DMS 273 treated with DMSO at 0.1 percent for 48 hours (cell line): Measurements from ENCODE around the gene LLGL2.
"Not testable (repeated sequence)": the region's sequence is repeated elsewhere in the genome, so short reads cannot be mapped to it uniquely, and the experiment has no call there.

Experiments
- DNase-seq: peaks from one replicate; lab custom pipeline; 2025; lab: John Stamatoyannopoulos, UW

LLGL2 gene

DNA sequence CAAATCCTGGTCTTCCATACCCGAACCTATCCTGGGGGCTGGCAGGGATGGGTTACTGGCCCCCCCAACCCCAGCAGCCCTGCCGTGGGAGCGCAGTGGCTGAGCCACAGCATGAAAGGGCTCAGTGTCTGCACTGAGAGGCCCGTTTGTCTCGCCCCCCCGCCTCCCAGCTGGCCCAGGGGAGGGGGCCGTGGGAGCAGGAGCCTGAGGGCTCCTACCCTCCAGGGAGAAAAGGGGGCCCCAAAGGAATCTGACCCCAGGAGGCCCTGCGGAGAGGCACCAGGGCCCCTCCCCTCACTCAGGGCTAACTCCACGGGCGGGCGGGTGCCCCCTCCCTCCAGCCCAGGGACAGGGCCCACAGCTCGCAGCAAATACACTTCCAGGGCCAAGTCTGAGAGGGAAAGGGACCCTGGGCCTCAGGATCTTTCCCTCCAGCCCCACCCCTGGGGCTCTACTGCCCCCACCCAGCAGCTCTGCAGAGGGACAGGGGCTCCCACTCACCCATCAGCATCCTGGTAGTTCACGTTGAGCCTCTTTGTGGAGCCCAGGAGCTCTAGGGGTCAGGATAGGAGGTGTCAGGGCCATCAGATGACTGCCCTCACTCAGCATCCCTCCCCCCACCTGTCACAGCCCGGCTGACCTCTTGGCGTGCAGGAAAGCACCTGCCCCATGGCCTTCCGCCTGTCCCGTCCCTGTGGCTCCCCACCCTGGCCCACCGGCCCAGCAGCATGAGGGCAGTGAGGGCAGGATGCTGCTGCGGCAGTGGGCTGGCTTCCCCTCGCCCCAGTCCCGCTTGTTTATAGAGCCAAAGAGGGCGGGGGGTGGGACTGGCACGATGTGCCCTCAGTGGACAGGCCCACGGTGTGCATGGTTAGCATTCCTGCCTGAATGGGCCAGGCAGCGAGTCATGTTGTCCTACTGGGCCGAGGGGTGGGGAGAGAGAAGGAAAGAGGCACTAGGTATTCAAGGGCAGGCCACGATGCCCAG, 17.5 kb upstream of the LLGL2 start:
- no peak for DNase-seq

DNA sequence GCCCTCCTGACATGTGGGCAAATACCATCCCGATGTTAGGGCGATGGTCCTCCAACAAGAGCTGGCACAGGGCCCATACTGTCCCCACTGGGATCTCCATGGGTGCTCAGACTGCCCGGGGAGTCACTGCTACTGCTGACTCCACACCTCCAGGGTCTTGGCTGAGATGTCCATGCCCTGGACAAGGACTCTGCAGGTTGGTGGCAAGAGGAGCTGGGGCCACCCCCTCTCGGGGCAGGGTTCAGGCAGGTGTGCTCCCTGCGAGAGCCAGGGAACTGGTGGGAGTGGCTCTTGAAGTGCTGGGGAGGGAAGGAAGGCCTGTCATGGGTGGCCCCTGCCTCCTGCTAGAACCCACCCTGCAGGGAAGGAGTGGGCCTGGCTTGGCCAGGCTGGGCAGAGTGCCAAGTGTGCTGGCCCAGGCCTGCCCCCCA, 16.6 kb upstream of the LLGL2 start:
- no peak for DNase-seq

DNA sequence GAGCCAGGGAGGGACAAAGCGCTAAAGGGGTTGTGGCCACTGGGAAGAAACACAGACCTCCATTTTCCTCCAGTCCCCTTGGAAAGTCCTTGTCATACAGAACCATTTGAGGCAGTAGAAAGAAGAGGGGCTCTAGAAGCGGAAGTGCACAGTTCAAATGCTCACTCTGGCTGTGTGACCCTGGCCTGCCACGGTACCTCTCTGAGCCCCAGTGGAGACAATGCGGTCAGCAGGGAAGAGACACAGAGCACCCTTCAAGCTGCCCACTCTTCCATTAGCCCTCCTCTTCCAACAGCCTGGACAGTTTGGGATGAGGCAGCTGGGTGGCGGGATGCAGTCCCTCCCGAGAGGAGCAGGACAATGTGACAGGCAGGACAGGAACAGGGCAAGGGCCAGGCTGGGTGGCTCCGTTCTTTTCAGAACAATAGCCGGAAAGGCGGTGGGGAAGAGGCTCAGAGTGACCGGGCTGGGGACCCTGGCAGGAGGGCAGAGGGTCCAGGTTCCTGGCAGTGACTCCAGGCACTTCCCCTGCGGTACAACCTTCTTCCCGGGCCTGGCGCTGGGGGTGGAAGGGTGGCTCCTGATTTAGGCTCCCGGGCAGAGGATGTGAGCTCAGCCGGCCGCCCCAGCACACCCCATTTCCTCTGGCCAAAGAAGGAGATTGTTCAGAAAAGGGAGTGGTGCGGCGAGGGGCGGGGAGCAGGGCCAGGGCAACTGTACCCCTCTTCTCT, 15.8 kb upstream of the LLGL2 start:
- no peak for DNase-seq

DNA sequence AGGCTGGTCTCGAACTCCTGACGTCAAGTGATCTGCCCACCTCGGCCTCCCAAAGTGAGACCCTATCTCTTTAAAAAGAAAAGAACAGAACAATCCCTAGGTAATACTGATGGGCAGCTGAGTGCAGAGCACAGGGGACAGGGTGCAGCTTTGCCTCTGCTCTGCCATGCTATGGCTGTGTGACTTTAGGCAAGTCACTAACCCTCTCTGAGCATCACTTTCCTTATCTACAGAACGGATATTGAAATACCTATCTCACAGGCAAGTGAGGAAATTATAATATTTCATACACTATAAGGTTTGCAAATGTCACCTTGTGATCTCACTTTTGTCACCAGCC, 14.3 kb upstream of the LLGL2 start:
- no peak for DNase-seq

DNA sequence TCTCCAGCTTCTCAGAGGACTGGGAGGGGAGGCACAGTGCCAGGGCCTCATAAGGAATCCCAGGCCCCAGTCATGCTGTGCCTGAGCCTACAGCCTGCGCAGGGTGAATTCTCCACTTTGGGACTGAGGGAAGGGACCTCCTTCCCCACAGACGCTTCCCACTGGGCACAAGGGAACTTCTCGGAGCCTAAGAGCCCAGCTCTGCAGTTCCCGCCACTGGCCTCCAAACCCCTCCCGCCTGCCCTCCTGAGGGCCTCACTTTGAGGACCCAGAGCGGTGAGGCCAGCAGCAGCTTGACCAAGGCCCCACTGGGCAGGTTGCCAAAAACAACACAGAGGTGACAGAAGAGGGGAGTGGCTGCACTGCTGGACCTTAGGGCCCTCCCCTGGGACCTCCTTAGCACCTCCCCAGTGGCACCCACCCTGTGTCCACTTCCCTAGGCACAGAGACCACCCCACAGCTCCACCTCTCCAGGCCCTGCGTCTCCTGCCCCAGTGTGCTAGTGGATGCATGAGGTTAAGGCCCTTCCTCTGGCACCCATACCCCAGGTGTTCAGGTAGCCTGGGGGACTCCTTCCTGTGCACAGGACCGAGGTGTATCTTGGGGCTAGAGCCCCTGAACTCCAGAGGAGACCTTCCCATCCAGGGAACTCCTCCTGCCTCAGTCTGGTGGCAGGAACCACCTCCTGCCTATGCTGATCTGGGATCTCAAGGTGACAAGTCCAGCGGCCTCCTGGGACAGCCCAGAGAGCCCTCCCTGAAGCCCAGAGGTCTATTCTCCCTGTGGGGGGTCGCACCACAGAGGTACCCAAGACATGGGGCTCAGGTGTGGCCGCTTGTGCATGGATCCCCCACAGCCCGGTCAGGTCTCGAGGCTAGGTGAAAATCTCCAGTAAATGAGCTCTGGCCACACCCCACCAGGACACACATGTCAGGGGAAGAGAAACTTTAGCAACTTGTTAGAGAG, 13.6 kb upstream of the LLGL2 start:
- DNase-seq, result no peak

DNA sequence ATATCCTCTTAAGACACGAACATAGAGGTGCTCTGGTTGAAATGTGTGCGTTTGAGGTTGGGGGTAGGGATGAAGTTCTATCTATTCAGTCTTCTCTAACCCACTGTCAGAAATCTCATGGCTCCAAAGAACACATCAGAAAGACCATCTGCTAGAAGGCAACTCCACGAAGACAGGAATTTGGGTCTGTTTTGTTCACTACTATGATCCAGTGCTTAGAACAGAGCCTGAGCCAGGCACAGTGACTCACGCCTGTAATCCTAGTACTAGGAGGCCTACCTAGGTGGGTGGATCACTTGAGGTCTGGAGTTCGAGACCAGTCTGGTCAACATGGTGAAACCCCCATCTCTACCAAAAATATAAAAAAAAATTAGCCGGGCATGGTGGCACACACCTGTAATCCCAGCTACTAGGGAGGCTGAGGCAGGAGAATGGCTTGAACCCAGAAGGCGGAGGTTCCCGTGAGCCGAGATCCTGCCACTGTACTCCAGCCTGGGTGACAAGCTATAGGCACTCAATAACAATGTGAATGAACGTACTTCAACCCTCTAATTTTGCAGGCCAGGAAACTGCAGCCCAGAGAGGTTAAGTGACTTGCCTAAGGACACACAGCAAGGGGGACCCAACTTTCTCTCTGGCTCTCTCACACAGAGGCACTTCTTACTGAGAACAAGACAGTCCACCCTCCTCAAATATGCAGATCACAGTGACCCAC, 12.4 kb upstream of the LLGL2 start:
- no peak for DNase-seq

DNA sequence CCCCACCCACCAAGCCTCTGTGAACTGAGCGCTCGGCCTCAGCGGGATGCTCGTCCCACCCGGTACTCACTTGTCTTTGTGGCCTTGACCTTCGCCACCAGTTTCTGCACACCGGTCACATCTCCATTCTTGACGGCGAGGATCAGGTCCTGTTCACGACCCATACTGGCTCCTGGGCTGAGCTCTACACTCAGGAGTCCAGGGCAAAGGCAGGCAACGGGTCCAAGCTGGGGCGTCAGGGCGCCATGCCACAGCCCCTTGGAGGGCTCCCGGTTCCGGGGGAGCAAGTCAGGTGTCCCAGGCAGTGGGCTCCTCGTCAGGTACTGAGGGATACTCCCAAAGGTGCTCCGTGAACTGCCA, 11.9 kb upstream of the LLGL2 start:
- no peak for DNase-seq

DNA sequence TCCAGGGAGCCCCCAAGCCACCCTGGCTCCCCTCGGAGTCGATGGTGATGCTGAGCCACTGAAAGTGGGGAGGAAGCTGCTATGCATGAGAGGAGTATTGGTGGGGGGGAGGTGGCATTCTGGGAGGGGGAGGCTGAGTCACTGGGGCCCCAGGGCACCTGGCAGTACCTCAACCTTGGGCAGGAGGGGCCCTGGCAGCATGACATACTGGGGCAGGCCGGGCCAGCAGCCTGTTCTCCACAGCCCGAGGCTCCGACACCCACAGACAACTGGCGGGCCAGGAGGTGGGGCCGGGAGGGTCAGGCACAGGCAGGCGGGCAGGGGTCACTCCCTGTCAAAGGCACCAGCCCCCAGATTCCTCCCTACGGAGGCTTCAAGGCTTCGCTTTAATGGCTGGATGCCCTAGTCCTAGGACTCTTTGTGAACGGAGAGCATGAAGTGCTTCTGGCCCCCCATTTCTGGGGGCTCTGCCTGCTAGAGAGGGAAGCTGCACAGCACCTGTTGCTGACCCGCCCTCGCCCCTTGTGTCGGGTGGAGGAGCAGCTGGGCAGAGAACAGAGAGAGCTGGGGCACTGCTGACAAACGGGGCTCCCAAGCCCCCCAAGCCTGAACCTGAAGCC, 11.1 kb upstream of the LLGL2 start:
- no peak for DNase-seq

DNA sequence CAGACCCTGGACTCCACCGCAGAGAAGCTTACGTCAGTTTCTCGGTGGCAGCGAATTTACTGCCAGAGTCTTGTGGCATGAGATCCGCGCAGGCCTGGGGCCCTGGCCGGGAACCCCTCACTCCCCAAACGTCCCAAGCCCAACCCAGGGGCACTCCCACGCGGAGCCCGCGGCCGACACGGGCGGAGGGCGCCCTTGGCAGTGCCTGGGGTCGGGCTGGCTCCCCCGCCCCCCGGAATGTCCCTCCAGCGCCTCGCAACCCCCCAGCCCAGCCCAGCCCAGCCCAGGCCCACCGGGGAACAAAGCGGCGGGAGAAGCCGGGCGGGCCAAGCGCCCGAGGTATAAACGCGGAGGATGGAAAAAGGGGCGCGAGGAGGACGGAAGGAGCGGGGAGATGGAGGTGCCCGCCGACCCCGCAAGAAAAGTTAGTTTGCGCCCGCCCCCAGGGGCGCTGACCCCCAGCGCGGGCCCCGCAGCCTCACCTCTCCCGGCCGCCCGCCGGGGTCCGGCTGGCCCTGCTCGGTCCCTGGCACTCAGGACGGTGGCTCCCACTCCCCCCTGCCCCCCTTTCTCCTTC, 10.5 kb upstream of the LLGL2 start:
- DNase-seq, result no peak

DNA sequence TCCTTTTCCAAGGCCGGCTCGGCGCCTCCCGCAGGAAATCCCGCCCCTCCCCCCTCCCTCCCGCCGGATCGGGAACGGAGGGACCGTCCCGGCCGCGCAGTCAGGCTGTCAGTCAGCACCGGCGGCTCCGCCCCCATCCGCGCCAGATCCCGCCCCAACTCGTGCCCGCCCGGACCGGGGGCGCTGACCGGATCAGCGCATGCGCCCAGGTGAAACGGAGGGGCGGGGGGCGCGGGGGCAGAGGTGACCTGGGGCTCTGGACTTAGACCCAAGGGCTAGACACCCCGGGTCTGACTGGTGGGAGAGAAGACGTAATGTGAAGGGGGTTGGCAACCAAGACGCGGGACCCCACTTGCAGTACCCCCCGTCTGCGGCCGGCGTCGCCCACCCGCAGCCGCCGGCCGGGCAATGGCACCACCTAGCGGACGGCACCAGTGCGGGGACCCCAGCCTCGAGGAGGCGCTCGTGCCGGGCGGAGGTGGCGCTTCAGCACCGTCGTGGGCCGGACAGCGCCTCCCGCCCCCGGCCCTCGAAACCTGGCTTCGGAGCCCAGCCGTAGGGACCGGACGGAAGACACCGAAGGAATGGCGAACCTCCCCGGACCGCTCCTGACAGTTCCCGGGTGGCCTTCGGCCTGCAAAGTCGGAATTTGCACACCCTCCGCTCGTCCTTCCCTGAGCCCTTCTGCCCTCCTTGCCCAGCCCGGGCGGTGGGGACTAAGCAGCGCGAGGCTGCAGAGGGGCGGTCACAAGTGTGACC, 9.8 kb upstream of the LLGL2 start, which contains the start of gene CASKIN2:
CASKIN2 (minus strand) TSS at position 42 of the 759 bp plus-strand sequence. CDS start 1,733 bp downstream, outside the sequence.
- DNase-seq, result peak; percentile 67

DNA sequence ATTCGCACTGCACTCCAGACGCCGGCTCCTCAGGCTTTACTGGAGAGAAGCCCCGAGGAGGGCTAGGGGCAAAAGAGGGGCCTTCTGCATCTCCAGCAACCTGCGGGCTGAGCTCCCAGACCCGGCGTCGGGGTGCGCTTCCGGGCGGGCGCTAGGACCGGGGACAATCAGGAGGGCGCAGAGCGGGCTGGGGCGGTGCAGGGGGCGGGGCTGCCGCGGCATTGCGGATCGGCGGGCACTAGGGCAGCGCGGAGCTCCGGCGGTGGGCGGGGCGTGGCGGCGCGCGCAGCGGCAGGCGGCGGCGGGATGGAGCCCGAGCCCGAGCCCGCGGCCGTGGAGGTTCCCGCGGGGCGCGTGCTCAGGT, 9.3 kb upstream of the LLGL2 start, which contains the start of gene TSEN54:
TSEN54 (plus strand) TSS at position 274 of the 364 bp plus-strand sequence; CDS start at position 307, 33 bp downstream.
- DNase-seq, result peak; percentile 61

DNA sequence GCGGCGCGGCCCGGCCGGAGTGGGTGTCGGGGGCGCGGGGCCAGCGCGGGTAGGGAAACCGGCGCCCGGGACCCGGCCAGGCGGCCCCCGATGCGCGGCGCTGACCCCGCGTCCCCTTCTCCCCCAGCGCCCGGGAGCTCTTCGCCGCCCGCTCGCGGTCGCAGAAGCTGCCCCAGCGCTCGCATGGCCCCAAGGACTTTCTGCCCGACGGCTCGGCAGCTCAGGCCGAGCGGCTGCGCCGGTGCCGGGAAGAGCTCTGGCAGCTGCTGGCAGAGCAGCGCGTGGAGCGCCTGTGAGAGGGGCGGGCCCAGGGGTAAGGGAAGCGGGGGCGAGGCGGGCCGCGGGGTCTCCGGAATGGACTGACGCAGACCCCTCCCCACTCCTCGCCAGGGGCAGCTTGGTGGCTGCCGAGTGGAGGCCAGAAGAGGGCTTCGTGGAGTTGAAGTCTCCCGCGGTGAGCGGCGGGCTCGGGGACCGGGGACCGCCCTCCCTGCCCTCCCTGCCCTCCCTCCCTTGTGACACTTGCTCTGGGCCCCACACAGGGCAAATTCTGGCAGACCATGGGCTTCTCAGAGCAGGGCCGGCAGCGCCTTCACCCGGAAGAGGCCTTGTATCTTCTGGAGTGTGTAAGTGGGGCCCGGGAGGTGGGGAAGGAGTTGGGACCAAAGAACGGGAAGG, 8.7 kb upstream of the LLGL2 start:
- no peak for DNase-seq

DNA sequence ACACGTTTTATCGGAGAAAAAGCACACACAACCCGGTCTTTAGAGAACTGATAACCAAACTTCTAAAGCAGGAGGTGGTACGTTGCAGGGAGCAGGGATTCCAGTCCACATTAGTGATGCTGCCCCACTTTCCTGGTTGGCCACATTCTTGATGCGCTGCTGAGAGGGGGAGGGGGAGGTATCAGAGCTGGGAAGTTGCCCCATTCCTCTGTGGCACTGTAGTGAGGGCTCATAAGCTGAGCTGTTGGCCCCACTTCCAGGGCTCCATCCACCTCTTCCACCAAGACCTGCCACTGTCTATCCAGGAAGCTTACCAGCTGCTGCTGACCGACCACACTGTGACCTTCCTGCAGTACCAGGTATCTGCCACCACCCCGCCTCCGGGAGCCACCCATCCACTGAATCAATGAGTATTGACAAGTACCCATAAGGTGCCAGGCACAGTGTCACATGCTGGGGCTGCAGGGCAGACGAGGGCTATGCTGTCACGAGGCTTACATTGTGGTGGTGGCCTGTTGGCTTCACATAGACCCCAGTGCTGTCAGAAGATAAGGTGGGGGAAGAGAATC, 8.1 kb upstream of the LLGL2 start:
- DNase-seq, result no peak

DNA sequence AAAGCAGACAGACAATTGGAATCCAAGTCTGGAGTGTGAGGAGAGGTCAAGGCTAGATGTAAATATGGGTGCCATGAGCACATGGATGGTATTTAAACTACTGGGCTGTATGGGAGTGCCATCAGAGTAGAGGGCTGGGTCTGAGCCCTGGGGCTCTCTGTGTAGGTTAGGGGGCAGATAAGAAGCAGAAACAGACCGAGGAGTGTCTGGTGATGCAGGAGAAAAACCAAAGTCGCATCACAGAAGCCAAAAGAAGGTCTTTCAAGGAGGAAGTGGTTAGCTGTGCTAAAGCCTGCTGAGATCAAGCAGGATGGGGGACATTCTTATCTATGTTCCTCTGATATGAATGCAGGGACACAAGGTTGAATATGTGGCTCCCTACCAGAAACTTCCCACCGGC, 7.3 kb upstream of the LLGL2 start:
- no peak for DNase-seq

DNA sequence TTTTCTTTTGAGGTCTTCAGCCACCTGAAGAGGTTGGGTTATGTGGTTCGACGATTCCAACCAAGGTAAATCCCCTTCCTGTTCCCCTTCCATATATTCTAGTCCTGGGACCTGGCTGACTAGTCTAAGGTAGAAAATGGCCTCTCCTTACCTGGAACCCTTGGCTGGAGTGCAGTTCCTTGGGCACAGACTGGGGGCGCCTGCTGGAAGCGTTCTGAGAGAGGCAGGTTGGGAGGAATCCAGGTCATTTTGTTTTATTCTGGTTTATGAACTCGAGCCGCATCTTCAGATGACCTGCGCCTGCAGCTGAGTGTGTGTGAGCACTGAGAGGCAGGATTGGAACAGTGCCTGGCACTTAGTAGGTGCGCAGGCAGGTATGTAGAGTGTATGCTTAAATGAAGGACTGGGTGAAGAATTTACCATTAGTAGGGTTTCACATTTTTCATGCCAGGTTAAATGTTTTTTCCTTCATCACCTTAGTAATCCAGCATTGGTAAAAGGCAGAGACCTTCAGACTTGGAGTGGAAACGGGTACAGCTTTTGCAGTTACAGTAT, 6.4 kb upstream of the LLGL2 start:
- no peak for DNase-seq

DNA sequence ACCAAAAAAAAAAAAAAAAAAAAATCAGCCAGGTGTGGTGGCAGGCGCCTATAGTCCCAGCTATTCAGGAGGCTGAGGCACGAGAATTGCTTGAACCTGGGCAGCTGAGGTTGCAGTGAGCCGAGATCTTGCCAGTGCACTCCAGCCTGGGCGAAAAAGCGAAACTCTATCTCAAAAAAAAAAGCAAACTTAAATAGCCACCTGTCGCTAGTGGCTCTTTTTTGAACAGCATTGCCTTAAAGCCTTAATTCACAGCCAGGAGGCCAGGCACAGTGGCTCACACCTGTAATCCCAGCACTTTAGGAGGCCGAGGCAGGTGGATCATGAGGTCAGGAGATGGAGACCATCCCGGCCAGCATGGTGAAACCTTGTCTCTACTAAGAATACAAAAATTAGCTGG, 5.1 kb upstream of the LLGL2 start:
- not testable (repeated sequence) for DNase-seq

DNA sequence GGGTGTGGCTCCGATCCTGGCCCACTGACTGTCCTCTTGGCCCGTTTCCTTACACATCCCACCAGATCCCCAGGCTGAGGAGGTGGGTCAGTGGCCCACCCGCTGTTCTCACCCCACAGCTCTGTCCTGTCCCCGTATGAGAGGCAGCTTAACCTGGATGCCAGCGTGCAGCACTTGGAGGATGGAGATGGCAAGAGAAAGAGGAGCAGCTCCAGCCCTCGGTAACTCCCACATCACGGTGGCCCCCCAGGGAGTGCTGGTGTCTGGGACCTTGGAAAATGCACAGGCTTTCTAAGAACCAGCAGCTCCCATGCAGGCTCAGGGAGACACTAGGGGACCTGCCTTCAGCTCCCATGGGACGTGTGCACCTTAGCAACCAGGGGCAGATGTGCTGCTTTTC, 4.2 kb upstream of the LLGL2 start:
- DNase-seq, result no peak

DNA sequence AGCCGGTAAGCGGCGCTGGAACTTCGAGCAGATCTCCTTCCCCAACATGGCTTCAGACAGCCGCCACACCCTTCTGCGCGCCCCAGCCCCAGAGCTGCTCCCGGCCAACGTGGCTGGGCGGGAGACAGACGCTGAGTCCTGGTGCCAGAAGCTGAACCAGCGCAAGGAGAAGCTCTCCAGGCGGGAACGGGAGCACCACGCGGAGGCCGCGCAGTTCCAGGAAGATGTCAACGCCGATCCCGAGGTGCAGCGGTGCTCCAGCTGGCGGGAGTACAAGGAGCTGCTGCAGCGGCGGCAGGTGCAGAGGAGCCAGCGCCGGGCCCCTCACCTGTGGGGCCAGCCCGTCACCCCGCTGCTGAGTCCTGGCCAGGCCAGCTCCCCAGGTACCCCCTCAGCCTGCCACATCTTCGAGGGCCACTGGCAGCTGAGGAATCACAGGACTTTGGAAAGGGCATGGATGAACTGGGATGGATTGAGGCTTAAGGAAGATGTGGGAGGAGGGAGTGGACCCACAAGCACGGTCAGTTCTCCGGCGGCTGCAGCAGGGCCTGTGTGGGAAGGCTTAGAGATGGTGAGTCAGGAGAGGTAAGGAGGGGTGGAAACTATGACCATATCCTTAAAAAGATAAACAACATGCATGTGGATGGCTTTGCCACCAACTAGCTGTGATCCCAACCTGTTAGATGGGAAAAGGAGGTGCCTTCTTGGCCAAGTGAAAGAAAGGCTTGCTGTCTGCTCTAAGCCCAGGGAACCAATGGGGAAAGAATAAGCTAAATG, 3.4 kb upstream of the LLGL2 start:
- DNase-seq, result no peak
